ENCODE measurements around the gene A2M.

GRCh38 chr12:9135903-9136310 is 20.2 kb upstream of the A2M start:
- TF ChIP-seq CTCF (conservative IDR thresholded peaks at IDR 0.05) (no peak), EZH2 (IDR thresholded peaks at IDR 0.05; ENCODE audit: low read depth) (no peak)

Data from PC-9 (cell line).